CD4-positive, alpha-beta T cell treated with Interleukin-21 for 1 hour (primary cell): ENCODE results near the gene RFX1.
"Not testable (repeated sequence)": the region's sequence is repeated elsewhere in the genome, so short reads cannot be mapped to it uniquely, and the experiment has no call there.

Experiments used
- DNase-seq: peaks from one replicate; pipeline ENCODE4 v3.0.0-alpha.2; 2020

The RFX1 gene

GRCh38 chr19:13932911-13933393 lies 73.2 kb downstream of the RFX1 start:
- DNase-seq, result no peak

DNA sequence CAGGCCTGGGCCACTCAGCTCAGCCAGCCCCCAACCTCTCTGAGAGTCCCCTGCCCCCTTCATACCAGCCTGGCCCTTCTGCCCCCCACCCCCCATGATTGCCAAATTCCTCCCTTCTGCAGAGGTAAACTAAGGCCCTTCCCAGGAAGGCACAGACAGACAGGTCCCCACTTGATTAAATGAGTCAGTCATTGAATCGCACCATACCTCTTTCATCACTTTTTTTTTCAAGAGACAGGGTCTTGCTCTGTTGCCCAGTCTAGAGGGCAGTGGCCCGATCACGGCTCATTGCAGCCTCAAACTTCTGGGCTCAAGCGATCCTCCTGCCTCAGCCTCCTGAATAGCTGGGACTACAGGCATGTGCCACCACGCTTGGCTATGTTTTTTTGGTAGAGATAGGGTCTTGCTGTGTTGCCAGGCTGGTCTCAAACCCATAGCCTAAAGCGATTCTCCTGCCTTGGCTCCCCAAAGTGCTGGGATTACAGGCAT lies 73.9 kb downstream of the RFX1 start:
- DNase-seq, result no peak

- DNase-seq, result no peak
These were observed 74.5 kb downstream of the RFX1 start for GRCh38 chr19:13931391-13932148.

DNA sequence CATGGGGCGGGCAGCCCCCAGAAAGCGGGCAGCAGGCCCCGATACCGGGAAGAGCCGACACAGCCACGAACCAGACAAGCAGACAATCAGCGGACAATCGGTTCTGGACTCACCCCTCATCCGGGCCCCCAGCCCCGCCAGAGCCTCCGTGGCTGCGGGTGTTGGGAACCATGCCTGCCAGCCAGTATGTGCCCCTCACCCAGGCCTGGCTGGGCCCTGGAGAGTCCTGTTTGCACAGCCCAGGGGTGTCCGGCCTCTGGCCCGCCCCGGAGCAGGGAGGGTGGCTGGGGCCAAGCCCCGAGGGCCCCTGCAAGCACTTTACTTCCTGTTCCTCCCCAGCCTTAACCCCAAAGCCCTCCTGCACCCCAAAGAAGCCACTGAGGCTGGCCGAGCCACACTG lies 75.7 kb downstream of the RFX1 start:
- no peak for DNase-seq

GRCh38 chr19:13929956-13930355 lies 76.2 kb downstream of the RFX1 start:
- no peak for DNase-seq

DNA sequence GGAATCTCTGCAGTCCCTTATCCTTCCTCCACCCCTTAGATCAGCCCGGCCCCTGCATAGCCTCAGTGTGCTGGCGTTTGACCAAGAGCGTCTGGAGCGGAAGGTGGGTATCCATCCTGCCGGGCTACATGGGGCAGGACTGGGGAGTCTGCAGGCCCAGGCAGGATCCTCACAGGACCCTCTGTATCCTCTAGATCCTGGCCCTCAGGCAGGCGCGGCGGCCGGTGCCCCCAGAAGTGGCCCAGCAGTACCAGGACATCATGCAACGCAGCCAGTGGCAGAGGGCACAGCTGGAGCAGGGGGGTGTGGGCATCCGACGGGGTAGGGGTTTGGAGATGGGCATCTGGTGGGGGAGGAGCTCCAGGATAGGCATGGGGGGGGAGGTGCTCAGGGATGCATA lies 76.8 kb downstream of the RFX1 start:
- DNase-seq, result no peak

DNA sequence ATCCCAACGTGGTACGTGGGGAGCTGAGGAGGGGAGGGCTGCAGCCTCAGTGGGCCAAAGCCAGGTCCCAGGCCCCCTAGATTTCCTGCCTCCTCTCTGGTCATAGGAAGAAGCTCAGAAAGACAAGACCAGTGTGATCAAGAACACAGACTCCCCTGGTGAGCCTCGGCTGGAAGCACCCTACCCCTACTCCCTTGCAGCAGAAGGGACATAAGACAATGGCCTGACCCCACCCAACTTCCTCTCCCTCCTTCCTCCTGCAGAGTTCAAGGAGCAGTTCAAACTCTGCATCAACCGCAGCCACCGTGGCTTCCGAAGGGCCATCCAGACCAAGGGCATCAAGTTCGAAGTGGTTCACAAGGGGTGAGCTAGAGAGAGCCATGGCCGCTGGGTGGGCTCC lies 79.4 kb downstream of the RFX1 start:
- no peak for DNase-seq

- DNase-seq, result no peak
These were observed 80.1 kb downstream of the RFX1 start for GRCh38 chr19:13926010-13926409.

DNA sequence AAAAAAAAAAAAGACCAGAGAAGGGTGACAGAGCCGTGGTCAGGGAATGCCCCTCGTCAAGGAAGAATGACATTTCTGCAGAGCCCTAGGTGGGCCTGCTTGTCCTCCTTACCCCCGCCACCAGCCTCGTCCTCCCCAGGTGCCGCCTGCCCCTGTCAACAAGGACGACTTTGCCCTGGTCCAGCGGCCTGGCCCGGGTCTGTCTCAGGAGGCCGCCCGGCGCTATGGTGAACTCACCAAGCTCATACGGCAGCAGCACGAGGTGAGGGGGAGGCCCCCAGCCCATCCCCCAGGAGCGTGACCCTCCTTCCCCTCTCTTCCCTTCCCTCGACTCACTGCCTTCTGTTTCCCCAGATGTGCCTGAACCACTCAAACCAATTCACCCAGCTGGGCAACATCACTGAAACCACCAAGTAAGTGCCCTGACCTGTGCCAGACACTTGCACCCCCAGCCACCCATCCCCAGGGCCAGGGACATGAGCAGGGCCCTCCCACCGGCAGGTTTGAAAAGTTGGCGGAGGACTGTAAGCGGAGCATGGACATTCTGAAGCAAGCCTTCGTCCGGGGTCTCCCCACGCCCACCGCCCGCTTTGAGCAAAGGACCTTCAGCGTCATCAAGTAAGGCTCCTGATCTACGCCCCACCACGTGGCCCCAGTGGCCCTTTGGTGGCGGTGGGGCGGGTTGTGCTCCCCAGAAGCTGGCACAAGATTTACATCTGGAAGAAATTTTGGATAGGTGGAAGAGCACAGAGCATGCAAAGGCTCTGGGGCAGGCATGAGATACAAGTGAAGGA lies 82.7 kb downstream of the RFX1 start:
- DNase-seq, result no peak

DNA sequence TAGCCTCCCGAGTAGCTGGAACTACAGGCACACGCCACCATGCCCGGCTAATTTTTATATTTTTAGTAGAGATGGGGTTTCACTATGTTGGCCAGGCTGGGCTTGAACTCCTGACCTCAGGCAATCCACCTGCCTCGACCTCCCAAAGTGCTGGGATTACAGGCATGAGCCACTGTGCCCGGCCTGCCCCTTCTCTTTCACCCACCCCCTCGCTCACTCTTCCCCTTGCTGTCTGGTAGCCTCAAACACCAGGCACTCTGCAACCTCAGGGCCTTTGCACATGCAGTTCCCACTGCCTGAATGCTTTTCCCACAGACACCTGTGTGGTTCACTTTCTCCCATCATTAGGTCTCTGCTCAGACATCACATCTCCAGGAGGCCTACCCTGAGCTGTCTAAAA lies 84.0 kb downstream of the RFX1 start:
- DNase-seq, result not testable (repeated sequence)

DNA sequence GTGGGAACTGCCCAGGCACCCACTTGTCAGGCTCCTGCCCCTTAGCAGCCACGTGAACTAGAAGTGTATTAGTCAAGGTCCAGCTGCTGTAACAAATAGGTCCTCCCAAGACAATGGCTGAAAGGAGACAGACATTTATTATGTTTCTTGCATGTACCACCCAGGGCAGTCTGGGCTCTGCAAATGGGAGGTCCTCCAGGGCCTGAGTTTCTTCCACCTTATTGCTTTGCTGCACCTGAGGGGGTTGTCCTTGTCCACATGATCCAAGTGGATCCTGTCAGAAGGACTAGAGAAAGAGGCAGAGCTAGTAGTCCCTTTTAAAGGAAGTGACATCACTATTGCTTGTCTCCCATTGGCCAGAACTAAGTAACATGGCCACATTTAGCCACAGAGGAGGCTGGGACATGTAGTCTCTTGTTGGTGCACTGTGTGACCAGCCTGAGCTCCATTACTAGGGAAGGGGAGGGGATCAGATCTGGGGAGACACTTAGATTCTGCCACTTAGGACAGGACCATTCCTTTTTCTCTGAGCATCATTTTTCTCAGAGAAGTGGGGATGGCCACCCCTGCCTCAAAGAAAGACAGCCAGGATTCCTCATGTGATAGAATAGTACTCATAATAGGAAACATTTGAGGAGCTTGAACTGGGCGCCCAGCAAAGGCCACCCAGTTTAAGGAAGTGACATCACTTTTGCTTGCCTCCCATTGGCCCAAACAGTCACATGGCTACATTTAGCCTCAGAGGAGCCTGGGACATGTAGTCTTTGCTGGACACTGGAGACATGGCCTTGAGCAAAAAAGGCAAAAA lies 85.0 kb downstream of the RFX1 start:
- DNase-seq, result peak; percentile 38

GRCh38 chr19:13920524-13920923 lies 85.6 kb downstream of the RFX1 start:
- DNase-seq, result no peak

GRCh38 chr19:13918726-13919411 lies 87.3 kb downstream of the RFX1 start:
- no peak for DNase-seq

- DNase-seq, result no peak
These were observed 88.2 kb downstream of the RFX1 start for GRCh38 chr19:13917888-13918406.

- no peak for DNase-seq
These were observed 91.3 kb downstream of the RFX1 start for GRCh38 chr19:13914777-13915176.

DNA sequence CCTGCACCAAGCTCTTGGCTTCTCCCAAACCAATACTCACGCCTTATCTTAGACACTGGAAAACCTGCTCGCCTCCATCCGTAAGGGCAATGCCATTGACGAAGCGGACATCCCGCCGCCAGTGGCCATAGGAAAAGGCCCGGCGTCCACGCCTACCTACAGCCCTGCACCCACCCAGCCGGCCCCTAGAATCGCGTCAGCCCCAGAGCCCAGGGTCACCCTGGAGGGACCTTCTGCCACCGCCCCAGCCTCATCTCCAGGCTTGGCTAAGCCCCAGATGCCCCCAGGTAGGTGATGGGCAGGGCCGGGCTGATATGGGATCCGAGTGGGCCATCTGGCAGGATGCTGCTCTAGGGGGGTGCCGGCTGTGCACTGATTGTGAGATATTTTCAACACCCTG lies 92.8 kb downstream of the RFX1 start:
- no peak for DNase-seq
